Loucy (cell line): ENCODE data around the gene JAZF1.

ENCODE experiments used
- H2AFZ ChIP-seq: fragments of 200-600 bp; sonication (generic); 2 replicates; pipeline ENCODE4 v1.6.0; 2016; ENCODE audit warnings: antibody characterized with exemption, mild to moderate bottlenecking, low read length, moderate library complexity
- H3F3A ChIP-seq: fragments of 200-600 bp; 2 replicates; pipeline ENCODE4 v1.6.0; 2016; ENCODE audit warnings: antibody characterized with exemption, low read depth, mild to moderate bottlenecking
- H3K27me3 ChIP-seq: fragments of 200-600 bp; sonication (generic); 2 replicates; pipeline ENCODE4 v1.6.1; 2014; ENCODE audit warnings: low read length, mild to moderate bottlenecking; ENCODE audit not compliant: insufficient read depth, poor library complexity, severe bottlenecking
- H3K36me3 ChIP-seq: fragments of 200-600 bp; sonication (generic); 2 replicates; pipeline ENCODE4 v1.6.1; 2016; ENCODE audit warnings: low read length; ENCODE audit not compliant: insufficient read depth
- H3K4me1 ChIP-seq: fragments of 200-600 bp; sonication (generic); 2 replicates; pipeline ENCODE4 v1.5.1; 2014; ENCODE audit warnings: low read length, mild to moderate bottlenecking; ENCODE audit not compliant: insufficient read depth, poor library complexity, severe bottlenecking
- H3K4me2 ChIP-seq: fragments of 200-600 bp; sonication (generic); 2 replicates; pipeline ENCODE4 v1.6.0; 2014; ENCODE audit warnings: antibody characterized with exemption, low read length, low read depth, mild to moderate bottlenecking; ENCODE audit not compliant: poor library complexity, severe bottlenecking
- H3K4me3 ChIP-seq: fragments of 200-600 bp; sonication (generic); 2 replicates; pipeline ENCODE4 v1.5.1; 2014; ENCODE audit warnings: low read length, mild to moderate bottlenecking, mixed read lengths; ENCODE audit not compliant: poor library complexity, severe bottlenecking
- H3K79me2 ChIP-seq: fragments of 200-600 bp; sonication (generic); 2 replicates; pipeline ENCODE4 v1.6.1; 2014; ENCODE audit warnings: low read length; ENCODE audit not compliant: insufficient read depth
- H3K9ac ChIP-seq: fragments of 200-600 bp; sonication (generic); 2 replicates; pipeline ENCODE4 v1.6.0; 2014; ENCODE audit warnings: mild to moderate bottlenecking, low read depth, low read length, moderate library complexity; ENCODE audit not compliant: poor library complexity, severe bottlenecking
- H3K9me2 ChIP-seq: fragments of 200-600 bp; sonication (generic); replicated peaks from 2 replicates; pipeline ENCODE4 v1.6.1; 2016; ENCODE audit warnings: low read depth, low read length, mixed read lengths
- H3K9me3 ChIP-seq: fragments of 200-600 bp; sonication (generic); 2 replicates; pipeline ENCODE4 v1.6.1; 2014; ENCODE audit warnings: mild to moderate bottlenecking, antibody characterized with exemption, low read length, low read depth; ENCODE audit not compliant: insufficient read depth
- H4K20me1 ChIP-seq: fragments of 200-600 bp; sonication (generic); 2 replicates; pipeline ENCODE4 v1.6.0; 2014; ENCODE audit warnings: antibody characterized with exemption, low read length, mild to moderate bottlenecking; ENCODE audit not compliant: insufficient read depth, poor library complexity, severe bottlenecking
- CTCF ChIP-seq: fragments of 200-600 bp; sonication (generic); conservative IDR thresholded peaks from 2 replicates; pipeline ENCODE4 v1.5.1; 2014; ENCODE audit warnings: mild to moderate bottlenecking, antibody characterized with exemption, low read length
- EZH2phosphoT487 ChIP-seq: fragments of 200-600 bp; IDR thresholded peaks from 2 replicates; pipeline ENCODE4 v1.6.1; 2018; ENCODE audit warnings: antibody characterized with exemption, mild to moderate bottlenecking, moderate library complexity, borderline replicate concordance

Gene JAZF1

GRCh38 chr7:28211006-28211405, 30.4 kb upstream of the JAZF1 start:
- no peak overlapping the region for H2AFZ ChIP-seq
- no peak overlapping the region for H3K9ac ChIP-seq
- H3F3A ChIP-seq, result no peaks in the 10 kb centered on the region
- H3K27me3 ChIP-seq, result no peaks in the 10 kb centered on the region
- H3K4me3 ChIP-seq, result no peak overlapping the region
- H3K4me2 ChIP-seq, result no peak overlapping the region
- H4K20me1 ChIP-seq, result no peaks in the 10 kb centered on the region
- no peaks in the 10 kb centered on the region for H3K79me2 ChIP-seq
- H3K4me1 ChIP-seq, result peaks cover 11% of the 10 kb centered on the region
- H3K9me3 ChIP-seq, result peaks cover 18% of the 10 kb centered on the region; the same call in 1 of the 2 replicates
- no peak for TF ChIP-seq CTCF
- no peak for TF ChIP-seq EZH2phosphoT487
- H3K9me2 ChIP-seq, result no peaks in the 10 kb centered on the region
- no peaks in the 10 kb centered on the region for H3K36me3 ChIP-seq

- Histone ChIP-seq H3K9me3 (peaks cover 18% of the 10 kb centered on the region; the same call in 1 of the 2 replicates), H3K4me1 (peaks cover 20% of the 10 kb centered on the region), H3K9me2 (no peaks in the 10 kb centered on the region), H3K4me2 (no peak overlapping the region), H4K20me1 (no peaks in the 10 kb centered on the region), H3K36me3 (no peaks in the 10 kb centered on the region), H2AFZ (no peak overlapping the region), H3K79me2 (no peaks in the 10 kb centered on the region), H3F3A (no peaks in the 10 kb centered on the region), H3K9ac (no peak overlapping the region), H3K4me3 (no peak overlapping the region), H3K27me3 (no peaks in the 10 kb centered on the region)
- no peak for TF ChIP-seq CTCF
- no peak for TF ChIP-seq EZH2phosphoT487
Observed at GRCh38 chr7:28208506-28208905, 27.9 kb upstream of the JAZF1 start.

GRCh38 chr7:28207486-28208158, 27.0 kb upstream of the JAZF1 start:
- Histone ChIP-seq H3K4me2 (no peak overlapping the region), H3K9me3 (peaks cover 18% of the 10 kb centered on the region; the same call in 1 of the 2 replicates), H3K27me3 (no peaks in the 10 kb centered on the region), H4K20me1 (no peaks in the 10 kb centered on the region), H3K79me2 (no peaks in the 10 kb centered on the region), H3F3A (no peaks in the 10 kb centered on the region), H3K4me1 (peaks cover 24% of the 10 kb centered on the region), H3K9ac (no peak overlapping the region), H2AFZ (no peak overlapping the region), H3K36me3 (no peaks in the 10 kb centered on the region), H3K9me2 (no peaks in the 10 kb centered on the region), H3K4me3 (no peak overlapping the region)
- no peak for TF ChIP-seq EZH2phosphoT487
- no peak for TF ChIP-seq CTCF
